Ishikawa (cell line): ENCODE results near the gene LILRB1.

Experiments
- CEBPB ChIP-seq: IDR thresholded peaks from 2 replicates; pipeline ENCODE4 v1.6.1; 2012
- EGR1 ChIP-seq: IDR thresholded peaks from 2 replicates; pipeline ENCODE4 v1.6.1; 2012
- FOXM1 ChIP-seq: IDR thresholded peaks from 2 replicates; pipeline ENCODE4 v1.6.1; 2012; ENCODE audit warnings: low read depth, borderline replicate concordance
- RAD21 ChIP-seq: IDR thresholded peaks from 2 replicates; pipeline ENCODE4 v1.6.1; 2012; ENCODE audit warnings: low read depth
- TAF1 ChIP-seq: IDR thresholded peaks from 2 replicates; pipeline ENCODE4 v1.6.1; 2012; ENCODE audit warnings: low read depth, mild to moderate bottlenecking
- TCF12 ChIP-seq: IDR thresholded peaks from 2 replicates; pipeline ENCODE4 v1.6.1; 2012; ENCODE audit warnings: low read depth
- YY1 ChIP-seq: IDR thresholded peaks from 2 replicates; pipeline ENCODE4 v1.6.1; 2012; ENCODE audit warnings: low read depth
- TF ChIP-seq, protein P1 (sequence below): IDR thresholded peaks from 2 replicates; pipeline ENCODE4 v1.6.1; 2012

DNA sequence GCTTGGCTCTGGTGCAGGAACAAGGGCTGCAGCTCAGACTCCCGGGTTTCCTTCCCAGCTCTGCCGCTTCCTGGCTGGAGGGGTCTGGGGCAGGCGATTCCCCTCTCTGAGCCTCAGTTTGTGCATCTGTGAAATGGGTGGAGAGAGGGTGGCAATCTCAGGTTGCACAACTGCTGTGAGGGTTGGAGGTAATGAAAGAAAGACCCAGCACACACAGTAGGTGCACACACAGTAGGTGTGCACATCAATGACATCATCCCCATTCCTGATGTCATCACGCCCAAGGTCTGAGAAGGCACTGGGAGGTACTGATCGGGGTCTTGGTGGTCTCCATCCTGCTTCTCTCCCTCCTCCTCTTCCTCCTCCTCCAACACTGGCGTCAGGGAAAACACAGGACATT lies 35.2 kb downstream of the LILRB1 start:
- TF ChIP-seq RAD21 (no peak), YY1 (no peak), CEBPB (no peak), FOXM1 (no peak), TAF1 (no peak), TCF12 (no peak), EGR1 (no peak)
- TF ChIP-seq, protein P1, sequence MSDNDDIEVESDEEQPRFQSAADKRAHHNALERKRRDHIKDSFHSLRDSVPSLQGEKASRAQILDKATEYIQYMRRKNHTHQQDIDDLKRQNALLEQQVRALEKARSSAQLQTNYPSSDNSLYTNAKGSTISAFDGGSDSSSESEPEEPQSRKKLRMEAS: no peak
